Measurements from ENCODE around the gene TCP11.
A peak's percentile ranks its signal among the peaks of the same experiment; 100 is the strongest.

DNA sequence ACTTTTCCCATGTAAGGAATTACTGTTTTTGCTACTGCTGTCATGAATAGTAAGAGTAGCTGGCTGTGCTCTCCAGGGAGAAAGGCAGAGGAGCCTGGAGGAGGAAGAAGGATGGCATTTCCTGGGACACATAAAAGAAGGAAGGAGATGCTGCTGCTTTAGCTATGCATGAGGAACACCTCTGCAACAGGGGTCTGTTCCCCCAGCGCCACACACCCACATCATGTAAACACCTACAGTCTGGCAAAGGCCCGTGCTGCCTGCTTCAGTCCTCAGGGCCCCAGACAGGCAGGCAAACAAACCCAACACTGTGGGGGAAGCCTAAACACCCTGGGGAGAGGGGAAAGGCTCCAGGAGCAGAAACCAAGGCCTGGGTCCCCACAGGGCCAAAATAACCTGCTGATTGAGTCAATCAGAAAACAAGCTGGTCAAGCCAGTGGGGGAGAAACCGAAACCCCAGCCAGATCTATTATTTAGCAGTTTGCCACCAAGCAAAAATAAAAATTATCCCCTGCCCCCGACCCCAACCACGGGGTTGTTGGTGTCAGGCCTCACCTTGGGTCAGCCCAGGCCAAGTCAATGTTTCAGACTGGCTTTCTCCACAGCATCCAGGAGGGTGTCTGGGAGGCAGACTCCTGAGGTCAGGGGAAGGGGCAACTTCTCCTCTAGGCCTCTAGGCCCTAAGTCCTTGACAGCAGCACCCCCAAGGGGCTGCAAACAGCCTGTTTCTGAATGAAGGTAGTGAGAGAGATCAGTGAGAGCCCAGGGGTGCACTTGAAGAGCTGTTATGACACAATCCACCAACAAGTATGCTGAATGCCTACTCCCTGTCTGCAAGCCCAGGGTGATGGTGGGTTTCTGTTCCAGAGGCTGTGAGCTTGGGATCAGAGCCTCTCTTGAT, 38.0 kb upstream of the TCP11 start:
- TF ChIP-seq NFYB (CRISPR knock-in tag; IDR thresholded peaks at IDR 0.05) (no peak), KLF11 (CRISPR knock-in tag; IDR thresholded peaks at IDR 0.05) (no peak), ZNF232 (CRISPR knock-in tag; IDR thresholded peaks at IDR 0.05; ENCODE audit: borderline replicate concordance) (no peak), SMC3 (IDR thresholded peaks at IDR 0.05; ENCODE audit: low read length) (no peak), HOXA5 (CRISPR knock-in tag; IDR thresholded peaks at IDR 0.05) (no peak), PHF8 (CRISPR knock-in tag; IDR thresholded peaks at IDR 0.05) (no peak), KLF9 (CRISPR knock-in tag; IDR thresholded peaks at IDR 0.05; ENCODE audit: low read depth) (no peak), ZNF775 (CRISPR knock-in tag; IDR thresholded peaks at IDR 0.05; ENCODE audit: borderline replicate concordance) (no peak)
- TF ChIP-seq, protein P1, sequence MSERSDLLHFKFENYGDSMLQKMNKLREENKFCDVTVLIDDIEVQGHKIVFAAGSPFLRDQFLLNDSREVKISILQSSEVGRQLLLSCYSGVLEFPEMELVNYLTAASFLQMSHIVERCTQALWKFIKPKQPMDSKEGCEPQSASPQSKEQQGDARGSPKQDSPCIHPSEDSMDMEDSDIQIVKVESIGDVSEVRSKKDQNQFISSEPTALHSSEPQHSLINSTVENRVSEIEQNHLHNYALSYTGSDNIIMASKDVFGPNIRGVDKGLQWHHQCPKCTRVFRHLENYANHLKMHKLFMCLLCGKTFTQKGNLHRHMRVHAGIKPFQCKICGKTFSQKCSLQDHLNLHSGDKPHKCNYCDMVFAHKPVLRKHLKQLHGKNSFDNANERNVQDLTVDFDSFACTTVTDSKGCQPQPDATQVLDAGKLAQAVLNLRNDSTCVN (CRISPR knock-in tag; IDR thresholded peaks at IDR 0.05; ENCODE audit: borderline replicate concordance) = no peak
- TF ChIP-seq, protein P2, sequence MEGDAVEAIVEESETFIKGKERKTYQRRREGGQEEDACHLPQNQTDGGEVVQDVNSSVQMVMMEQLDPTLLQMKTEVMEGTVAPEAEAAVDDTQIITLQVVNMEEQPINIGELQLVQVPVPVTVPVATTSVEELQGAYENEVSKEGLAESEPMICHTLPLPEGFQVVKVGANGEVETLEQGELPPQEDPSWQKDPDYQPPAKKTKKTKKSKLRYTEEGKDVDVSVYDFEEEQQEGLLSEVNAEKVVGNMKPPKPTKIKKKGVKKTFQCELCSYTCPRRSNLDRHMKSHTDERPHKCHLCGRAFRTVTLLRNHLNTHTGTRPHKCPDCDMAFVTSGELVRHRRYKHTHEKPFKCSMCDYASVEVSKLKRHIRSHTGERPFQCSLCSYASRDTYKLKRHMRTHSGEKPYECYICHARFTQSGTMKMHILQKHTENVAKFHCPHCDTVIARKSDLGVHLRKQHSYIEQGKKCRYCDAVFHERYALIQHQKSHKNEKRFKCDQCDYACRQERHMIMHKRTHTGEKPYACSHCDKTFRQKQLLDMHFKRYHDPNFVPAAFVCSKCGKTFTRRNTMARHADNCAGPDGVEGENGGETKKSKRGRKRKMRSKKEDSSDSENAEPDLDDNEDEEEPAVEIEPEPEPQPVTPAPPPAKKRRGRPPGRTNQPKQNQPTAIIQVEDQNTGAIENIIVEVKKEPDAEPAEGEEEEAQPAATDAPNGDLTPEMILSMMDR (CRISPR knock-in tag; IDR thresholded peaks at IDR 0.05) = peak; percentile 50
- TF ChIP-seq, protein P3, sequence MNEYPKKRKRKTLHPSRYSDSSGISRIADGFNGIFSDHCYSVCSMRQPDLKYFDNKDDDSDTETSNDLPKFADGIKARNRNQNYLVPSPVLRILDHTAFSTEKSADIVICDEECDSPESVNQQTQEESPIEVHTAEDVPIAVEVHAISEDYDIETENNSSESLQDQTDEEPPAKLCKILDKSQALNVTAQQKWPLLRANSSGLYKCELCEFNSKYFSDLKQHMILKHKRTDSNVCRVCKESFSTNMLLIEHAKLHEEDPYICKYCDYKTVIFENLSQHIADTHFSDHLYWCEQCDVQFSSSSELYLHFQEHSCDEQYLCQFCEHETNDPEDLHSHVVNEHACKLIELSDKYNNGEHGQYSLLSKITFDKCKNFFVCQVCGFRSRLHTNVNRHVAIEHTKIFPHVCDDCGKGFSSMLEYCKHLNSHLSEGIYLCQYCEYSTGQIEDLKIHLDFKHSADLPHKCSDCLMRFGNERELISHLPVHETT (CRISPR knock-in tag; conservative IDR thresholded peaks at IDR 0.05) = no peak

Measured in HepG2 (cell line).